HG02763 (cell line): ENCODE data around the gene GRIN1.
A peak's percentile ranks its signal among the peaks of the same experiment; 100 is the strongest.

Experiments used
- ATAC-seq: cut with Tn5 transposase; IDR thresholded peaks from one replicate; pipeline ENCODE4 v1.9.1; 2021; ENCODE audit warnings: mild to moderate bottlenecking, moderate library complexity; ENCODE audit not compliant: unreplicated experiment

The GRIN1 gene

DNA sequence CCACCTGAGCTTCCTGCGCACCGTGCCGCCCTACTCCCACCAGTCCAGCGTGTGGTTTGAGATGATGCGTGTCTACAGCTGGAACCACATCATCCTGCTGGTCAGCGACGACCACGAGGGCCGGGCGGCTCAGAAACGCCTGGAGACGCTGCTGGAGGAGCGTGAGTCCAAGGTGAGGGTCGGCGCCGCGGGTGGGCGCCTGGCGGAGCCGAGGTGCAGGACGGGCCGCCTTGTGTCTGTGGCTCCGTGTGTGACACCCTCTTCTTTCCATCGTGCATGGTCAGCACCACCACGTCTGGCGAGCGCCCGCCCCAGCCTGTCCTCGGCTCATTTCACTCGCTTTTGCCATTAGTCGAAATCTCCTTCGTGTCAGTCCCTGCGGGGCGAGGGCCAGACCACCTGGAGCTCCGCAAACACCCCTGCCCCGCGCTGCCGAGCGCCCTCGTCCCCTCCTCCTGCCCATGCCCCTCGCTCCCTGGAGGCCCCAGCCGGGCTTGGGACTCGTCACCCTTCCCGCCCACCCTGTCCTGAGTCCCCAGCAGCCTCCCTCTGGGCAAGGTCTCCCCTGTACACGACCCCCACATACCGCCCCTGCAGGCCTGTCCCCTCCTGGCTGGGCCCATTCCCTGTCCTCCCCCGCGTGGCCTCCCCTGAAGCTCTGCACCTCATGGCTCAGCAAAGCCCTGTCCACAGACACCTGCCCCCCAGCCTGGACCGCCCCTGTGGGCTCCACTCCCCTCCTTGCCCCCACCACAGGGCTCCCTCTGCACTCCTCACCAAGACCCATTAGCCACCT, 7.0 kb downstream of the GRIN1 start:
- ATAC-seq = no peak

DNA sequence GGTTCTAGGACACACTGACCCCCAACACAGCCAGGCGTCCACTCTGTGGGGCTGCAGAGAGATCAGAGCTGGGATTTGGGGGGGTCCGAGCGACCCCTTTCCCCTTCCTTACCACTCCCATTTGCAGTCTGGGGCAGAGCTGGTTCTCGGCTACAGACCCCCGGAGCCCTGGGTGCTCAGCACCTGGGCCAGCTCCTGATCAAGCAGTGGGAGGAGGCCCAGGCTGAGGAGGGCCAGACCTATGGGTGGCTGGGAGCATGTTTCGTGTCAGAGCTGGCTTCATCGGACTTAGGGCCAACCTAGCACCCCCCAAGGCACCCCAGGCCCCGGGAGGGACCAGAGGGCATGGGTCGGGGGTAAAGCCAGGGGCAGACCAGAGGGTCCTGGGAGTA, 7.6 kb downstream of the GRIN1 start:
- ATAC-seq = no peak

DNA sequence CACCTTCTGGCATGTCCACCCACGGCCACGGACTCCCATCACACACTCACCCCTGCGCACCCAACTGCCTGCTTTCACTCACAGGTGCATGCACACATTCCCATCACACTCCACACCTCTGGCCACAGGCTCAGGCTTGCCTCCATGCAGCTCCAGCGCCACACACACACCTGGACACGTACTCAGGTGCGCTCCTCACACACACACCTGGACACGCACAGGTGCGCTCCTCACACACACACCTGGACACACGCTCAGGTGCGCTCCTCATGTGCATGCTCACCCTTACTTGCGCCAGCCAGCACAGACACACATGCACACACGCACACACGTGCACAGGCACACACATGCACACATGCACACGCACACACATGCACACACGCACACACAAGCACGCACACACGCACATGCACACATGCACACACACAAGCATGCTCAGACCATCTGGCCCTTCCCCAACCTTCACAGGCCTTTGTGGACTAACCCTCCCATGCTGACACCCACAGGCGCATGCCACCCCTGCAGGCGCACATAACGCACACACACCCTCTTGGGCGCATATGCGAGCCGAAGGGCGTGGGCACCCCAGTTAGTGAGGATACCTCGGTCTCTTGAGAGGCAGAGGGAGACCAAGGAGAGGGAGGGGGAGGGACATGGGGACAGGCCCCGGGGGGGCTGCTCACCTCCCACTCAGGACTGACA, 8.3 kb downstream of the GRIN1 start:
- no peak for ATAC-seq

DNA sequence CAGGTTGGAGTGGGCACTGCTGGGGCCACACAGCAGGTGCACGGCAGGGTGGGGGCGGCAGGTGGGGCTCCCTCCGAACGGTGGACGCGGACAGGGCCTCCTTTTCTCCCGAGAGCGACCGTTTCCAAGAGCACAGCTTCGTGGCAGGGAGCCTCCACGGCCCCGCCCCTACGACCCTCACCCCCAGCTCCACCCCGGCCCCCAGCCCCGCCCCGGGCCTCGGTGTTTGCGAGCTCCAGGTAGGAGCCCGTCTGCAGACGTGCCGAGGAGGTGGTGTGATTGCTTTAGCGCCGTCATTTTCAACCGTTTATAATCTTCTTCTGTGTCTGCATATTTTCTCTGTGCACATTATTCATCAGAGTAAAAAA, 8.8 kb downstream of the GRIN1 start:
- ATAC-seq = no peak

DNA sequence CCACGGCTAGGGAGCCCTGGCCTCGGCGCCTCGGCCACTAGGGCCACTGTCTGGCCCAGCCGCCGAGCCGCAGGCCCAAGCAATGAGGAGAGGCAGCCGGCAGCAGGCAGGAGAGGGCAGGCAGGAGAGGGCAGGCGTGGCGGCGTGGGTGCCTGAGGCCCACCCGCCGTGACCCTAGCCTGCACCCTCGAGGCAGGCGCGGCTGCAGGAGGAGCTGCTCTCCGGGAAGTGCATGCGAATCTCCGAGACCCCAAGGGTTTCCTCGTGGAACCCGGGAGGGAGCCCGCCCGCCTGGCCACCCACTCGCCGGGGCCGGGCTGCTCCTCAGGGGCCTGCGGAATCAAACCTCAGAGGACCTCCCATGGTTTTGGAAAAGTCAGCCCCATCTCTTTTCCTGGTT, 9.3 kb downstream of the GRIN1 start:
- ATAC-seq = no peak

DNA sequence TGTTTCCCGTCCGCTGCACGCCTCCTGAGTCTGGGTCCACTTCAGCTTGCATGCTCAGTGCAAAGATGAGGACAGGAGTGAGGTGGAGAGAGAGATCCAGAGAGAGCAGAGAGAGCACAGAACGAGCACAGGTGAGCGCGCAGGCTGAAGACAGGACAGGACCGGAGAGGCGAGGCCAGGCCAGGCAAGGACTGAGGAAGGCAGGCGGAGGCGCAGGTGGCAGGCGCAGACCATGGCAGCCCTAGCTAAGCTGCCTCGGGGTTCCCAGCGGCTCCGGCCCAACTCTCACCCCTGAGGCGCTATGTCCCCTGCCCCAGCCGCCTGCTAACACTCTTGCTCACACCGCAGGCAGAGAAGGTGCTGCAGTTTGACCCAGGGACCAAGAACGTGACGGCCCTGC, 9.7 kb downstream of the GRIN1 start:
- ATAC-seq = no peak

- no peak for ATAC-seq
Measured at GRCh38 chr9:137149363-137149762, 10.4 kb downstream of the GRIN1 start.

DNA sequence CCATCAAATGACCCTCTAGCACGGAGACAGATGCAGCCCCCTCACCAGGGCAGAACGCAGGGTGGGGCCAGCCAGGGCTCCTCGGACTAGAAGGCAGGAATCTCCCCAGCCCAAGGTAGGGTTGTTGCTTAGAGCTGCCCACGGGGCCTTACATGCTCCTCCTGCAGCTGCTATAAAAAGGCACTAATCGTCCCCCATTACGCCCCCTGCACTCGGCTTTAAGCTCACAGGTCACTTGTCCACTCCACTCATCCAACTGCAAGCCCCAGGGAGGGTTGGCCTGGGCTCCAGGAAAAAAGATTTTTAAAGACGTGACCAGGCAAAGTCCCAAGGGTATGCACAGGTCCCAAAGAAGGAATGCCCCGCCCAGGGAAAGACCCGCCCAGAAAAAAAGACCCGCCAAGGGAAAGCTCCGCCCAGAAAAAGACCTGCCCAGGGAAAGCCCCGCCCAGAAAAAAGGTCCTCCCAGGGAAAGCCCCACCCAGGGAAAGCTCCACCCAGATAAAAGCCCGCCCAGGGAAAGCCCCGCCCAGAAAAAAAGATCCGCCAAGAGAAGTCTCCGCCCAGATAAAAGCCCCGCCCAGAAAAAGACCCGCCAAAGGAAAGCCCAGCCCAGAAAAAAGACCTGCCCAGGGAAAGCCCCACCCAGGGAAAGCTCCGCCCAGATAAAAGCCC, 11.1 kb downstream of the GRIN1 start:
- ATAC-seq = peak; percentile 22

DNA sequence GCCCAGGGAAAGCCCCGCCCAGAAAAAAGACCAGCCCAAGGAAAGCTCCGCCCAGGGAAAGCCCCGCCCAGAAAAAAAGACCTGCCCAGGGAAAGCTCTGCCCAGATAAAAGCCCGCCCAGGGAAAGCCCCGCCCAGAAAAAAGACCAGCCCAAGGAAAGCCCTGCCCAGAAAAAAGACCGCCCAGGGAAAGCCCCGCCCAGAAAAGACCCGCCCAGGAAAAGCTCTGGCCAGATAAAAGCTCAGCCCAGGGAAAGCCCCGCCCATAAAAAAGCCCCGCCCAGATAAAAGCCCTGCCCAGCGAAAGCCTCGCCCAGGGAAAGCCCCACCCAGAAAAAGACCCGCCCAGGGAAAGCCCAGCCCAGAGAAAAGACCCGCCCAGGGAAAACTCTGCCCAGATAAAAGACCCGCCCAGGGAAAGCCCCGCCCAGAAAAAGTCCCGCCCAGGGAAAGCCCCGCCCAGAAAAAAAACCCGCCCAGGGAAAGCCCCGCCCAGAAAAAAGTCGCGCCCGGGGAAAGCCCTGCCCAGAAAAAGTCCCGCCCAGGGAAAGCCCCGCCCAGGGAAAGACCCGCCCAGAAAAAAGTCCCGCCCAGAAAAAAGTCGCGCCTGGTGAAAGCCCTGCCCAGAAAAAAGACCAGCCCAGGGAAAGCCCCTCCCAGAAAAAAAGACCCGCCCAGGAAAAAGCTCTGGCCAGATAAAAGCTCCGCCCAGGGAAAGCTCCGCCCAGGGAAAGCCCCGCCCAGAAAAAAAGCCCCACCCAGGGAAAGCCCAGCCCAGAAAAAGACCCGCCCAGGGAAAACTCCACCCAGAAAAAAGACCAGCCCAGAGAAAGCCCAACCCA, 11.9 kb downstream of the GRIN1 start:
- ATAC-seq = peak; percentile 48

DNA sequence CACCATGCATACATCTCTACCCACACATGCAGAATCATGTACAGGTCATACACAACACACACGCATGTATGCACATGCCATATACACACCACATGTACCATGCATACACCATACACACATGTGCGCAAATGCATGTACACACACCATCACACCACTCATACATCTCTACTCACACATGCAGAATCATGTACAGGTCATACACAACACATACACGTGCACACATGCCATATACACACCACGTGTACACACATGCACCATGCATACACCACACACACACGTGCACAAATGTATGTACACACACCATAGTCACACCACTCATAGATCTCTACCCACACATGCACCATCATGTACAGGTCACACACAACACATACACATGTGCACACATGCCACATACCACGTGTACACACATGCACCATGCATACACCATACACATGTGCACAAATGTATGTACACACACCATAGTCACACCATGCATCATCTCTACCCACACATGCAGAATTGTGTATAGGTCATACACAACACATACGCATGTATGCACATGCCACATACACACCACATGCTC, 14.0 kb downstream of the GRIN1 start:
- ATAC-seq = no peak

DNA sequence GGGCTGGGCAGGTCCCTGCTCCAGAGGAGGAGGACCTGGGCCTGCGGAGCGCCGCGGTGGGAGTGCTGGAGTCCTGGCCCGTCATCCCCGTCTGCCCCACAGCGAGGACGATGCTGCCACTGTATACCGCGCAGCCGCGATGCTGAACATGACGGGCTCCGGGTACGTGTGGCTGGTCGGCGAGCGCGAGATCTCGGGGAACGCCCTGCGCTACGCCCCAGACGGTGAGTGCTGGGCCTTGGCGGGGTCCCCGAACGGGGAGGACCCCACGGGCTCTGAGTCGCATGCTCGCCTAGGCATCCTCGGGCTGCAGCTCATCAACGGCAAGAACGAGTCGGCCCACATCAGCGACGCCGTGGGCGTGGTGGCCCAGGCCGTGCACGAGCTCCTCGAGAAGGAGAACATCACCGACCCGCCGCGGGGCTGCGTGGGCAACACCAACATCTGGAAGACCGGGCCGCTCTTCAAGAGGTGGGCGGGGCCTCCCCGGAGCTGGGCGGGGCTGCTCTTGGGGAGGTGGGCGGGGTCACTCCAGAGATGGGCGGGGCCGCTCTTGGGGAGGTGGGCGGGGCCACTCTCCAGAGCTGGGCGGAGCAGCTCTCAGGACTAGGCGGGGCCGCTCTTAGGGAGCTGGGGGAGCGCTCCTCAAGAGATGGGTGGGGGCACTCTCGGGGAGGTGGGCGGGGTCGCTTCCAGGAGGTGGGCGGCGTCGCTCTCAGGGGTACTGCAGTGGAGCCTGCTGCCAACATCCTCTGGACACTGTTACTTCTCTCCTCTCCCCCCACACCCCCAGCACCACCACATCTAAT, 17.8 kb downstream of the GRIN1 start:
- no peak for ATAC-seq

DNA sequence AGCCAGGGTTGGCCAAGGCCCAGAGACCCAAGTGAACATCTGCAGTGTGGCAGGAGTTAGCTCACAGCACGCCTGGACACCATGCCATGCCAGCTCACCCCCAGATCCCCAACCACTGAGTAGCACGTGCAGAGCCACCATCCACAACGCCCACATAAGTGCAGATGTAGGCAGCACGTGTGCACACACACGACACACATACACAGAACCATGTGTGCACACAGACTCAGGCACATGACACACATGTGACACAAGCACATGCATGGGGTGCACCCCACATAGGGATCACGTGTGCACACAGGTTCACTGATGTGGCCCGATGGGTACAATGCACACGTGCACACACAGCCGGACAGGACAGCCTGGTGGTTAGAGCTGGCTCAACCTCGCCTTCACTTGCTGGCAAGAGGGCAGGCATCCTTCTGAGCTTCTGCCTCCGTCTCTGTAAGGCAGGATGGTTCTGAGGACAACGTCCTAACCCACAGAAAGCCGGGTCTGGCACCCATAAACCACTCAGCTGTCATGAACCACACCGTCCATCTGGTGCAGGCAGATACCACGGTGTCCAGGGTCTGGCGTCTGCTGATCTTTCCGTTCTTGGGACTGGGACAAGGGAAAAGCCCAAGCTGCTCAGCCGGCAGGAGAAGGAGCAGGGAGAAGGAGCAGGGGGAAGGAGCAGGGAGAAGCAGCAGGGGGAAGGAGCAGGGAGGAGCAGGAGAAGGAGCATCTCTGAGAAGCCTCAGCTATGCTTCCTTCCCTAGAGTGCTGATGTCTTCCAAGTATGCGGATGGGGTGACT, 18.9 kb downstream of the GRIN1 start:
- no peak for ATAC-seq

- no peak for ATAC-seq
Measured at GRCh38 chr9:137158625-137159024, 19.7 kb downstream of the GRIN1 start.

DNA sequence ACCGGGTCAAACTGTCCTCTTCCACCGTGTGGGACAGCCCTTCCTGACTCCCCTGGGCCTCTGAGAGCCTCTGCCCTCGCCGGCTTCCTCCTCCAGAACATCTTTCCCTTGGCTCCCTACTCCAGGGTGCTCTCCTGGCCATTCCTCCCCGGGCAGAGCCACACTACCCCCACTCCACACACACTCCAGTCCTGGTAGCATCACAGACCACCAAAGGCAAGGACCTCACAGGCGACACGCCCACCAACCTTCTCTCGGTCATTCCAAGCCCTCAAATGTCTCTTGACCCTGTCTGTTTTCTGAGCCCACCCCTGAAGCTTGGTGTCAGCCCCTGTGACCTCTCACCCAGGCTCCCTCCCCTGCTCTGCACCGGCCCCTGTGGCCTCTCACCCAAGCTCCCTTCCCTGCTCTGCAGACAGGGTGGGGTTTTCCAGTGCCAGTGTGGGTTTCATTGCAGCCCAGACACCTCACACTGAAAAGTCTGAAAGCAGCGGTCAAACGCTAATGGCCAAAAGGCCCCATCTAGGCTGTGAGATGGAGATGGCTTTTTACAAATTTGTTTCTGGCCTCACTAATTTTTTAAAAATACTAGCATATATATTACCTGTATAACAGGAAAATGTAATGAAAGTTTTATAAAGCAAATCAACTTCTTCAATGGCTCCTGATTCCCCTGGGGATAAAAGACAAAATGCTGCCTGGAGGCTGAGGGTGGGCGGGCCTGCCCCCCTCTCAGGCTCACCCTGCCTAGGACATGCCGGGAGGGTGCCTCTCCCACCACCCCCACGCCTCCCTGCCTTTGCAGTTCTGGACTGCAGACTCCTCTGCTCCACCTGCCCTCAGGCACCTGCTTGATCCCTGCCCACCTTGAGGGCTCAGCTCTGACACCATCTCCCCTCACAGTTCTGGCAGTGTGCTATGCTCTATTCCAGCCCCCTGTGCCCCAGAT, 20.4 kb downstream of the GRIN1 start:
- no peak for ATAC-seq

DNA sequence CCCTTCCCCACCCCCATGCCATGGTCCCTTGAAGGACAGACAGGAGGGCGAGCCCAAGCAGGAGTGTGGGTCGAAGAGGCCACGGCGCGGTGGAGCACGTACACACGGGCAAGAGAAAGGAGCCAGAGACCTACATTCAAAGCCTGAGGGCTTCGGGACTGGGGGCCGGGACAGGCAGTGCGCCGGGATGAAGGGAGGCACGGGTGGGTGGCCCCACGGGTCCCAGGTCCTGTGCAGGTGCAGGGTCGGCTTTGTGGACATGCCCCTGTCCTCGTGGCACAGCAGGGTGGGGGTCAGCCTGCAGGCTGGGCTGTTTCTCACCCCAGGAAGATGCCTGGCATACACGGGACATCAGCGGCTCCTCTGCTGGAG, 21.1 kb downstream of the GRIN1 start:
- ATAC-seq = no peak

- ATAC-seq = no peak
Measured at GRCh38 chr9:137160716-137161557, 22.0 kb downstream of the GRIN1 start.
